ENCODE data around the gene CDH4.

DNA sequence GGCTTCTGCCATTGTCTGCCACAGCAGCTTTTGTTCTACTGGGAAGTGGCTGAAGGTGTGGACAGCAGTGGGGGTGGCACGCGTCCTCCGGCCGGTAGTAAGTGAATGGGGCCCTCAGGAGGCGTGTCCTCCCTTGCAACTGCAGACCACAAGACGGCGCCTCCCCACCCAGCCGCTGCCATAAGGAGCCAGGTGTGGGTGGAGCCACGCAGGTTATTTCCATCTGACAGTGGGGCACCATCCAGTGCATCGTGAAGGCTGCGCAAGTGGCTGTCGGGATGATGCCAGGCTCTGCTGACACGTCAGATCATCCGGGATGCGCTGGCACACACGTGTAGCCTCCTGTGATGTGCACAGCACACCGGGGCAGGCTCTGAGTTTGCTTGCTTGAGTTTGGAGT is 379.7 kb downstream of the CDH4 start:
- TF ChIP-seq, protein P1, sequence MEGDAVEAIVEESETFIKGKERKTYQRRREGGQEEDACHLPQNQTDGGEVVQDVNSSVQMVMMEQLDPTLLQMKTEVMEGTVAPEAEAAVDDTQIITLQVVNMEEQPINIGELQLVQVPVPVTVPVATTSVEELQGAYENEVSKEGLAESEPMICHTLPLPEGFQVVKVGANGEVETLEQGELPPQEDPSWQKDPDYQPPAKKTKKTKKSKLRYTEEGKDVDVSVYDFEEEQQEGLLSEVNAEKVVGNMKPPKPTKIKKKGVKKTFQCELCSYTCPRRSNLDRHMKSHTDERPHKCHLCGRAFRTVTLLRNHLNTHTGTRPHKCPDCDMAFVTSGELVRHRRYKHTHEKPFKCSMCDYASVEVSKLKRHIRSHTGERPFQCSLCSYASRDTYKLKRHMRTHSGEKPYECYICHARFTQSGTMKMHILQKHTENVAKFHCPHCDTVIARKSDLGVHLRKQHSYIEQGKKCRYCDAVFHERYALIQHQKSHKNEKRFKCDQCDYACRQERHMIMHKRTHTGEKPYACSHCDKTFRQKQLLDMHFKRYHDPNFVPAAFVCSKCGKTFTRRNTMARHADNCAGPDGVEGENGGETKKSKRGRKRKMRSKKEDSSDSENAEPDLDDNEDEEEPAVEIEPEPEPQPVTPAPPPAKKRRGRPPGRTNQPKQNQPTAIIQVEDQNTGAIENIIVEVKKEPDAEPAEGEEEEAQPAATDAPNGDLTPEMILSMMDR (IDR thresholded peaks at IDR 0.05 in 8 of 11, conservative IDR thresholded peaks at IDR 0.05 in 3 of 11), result no peak
- no peak for TF ChIP-seq POLR2AphosphoS5 (IDR thresholded peaks at IDR 0.05)
